Mesothelial cell of epicardium (in vitro differentiated cells): Measurements from ENCODE around the gene RNU6-1. TPM values are rescaled to one million over a fixed set of nuclear protein-coding genes. Genes with fewer than 3 reads are reported as not detected.

Source experiments
- DNase-seq, 2 experiments: peaks; one replicate each; pipeline ENCODE4 v3.0.0; 2021; ENCODE audit warnings: low spot score in 2 of 2; ENCODE audit not compliant: unreplicated experiment in 2 of 2
- H3K27ac Mint-ChIP-seq: 2 replicates; pipeline ENCODE4 v1.8.0; 2021; ENCODE audit warnings: mixed read lengths
- H3K27me3 Mint-ChIP-seq: 2 replicates; pipeline ENCODE4 v1.8.0; 2021; ENCODE audit warnings: low read depth, mixed read lengths
- H3K36me3 Mint-ChIP-seq: 2 replicates; pipeline ENCODE4 v1.8.0; 2021; ENCODE audit warnings: mixed read lengths
- H3K4me1 Mint-ChIP-seq: 2 replicates; pipeline ENCODE4 v1.8.0; 2021; ENCODE audit warnings: mixed read lengths
- H3K4me3 Mint-ChIP-seq: 2 replicates; pipeline ENCODE4 v1.8.0; 2021; ENCODE audit warnings: mild to moderate bottlenecking, moderate library complexity, mixed read lengths
- H3K9me3 Mint-ChIP-seq: 2 replicates; pipeline ENCODE4 v1.8.0; 2021; ENCODE audit warnings: mixed read lengths
- CTCF ChIP-seq: fragments of 200-600 bp; sonication (generic); IDR thresholded peaks from one replicate; pipeline ENCODE4 v1.5.0; 2021; ENCODE audit warnings: antibody characterized with exemption; ENCODE audit not compliant: unreplicated experiment
- total RNA-seq: library from RNA; stranded (reverse); gene quantifications from 3 replicates; pipeline ENCODE4 v1.2.1, GENCODE V29; 2021

Gene RNU6-1
- total RNA-seq, 1 donor from 2014 or later = not detected

DNA sequence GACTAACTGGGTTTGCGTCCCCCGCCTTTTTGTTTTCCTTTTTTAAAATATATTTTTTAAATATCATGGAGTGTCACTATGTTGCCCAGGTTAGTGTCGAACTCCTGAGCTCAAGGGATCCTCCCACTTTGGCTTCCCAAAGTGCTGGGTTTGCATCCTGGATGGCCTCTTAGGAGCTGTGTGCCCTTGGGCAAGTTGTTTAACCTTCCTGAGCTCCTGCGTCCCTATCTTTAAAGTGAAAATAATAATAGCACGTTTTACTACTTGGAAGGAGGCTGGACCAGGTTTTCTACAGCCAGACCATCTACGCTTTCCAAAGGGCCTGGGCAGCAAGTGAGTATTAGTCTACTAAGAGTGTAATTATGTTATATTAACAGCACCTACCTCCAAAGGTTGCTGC lies 44.2 kb upstream of the RNU6-1 start:
- peak overlapping the region; percentile 96 for H3K27ac Mint-ChIP-seq
- no peak for DNase-seq
- peaks cover 56% of the 10 kb centered on the region for H3K4me1 Mint-ChIP-seq
- peak overlapping the region; percentile 60 for H3K4me3 Mint-ChIP-seq
- H3K36me3 Mint-ChIP-seq = no peaks in the 10 kb centered on the region
- no peaks in the 10 kb centered on the region for H3K27me3 Mint-ChIP-seq
- no peaks in the 10 kb centered on the region for H3K9me3 Mint-ChIP-seq
- TF ChIP-seq CTCF = no peak

GRCh38 chr15:67883234-67883773 lies 43.5 kb upstream of the RNU6-1 start:
- Mint-ChIP-seq H3K36me3 (no peaks in the 10 kb centered on the region), H3K27ac (peak overlapping the region; percentile 80), H3K9me3 (no peaks in the 10 kb centered on the region), H3K4me1 (peaks cover 60% of the 10 kb centered on the region), H3K4me3 (no peak overlapping the region), H3K27me3 (no peaks in the 10 kb centered on the region)
- TF ChIP-seq CTCF = no peak
- no peak for DNase-seq

DNA sequence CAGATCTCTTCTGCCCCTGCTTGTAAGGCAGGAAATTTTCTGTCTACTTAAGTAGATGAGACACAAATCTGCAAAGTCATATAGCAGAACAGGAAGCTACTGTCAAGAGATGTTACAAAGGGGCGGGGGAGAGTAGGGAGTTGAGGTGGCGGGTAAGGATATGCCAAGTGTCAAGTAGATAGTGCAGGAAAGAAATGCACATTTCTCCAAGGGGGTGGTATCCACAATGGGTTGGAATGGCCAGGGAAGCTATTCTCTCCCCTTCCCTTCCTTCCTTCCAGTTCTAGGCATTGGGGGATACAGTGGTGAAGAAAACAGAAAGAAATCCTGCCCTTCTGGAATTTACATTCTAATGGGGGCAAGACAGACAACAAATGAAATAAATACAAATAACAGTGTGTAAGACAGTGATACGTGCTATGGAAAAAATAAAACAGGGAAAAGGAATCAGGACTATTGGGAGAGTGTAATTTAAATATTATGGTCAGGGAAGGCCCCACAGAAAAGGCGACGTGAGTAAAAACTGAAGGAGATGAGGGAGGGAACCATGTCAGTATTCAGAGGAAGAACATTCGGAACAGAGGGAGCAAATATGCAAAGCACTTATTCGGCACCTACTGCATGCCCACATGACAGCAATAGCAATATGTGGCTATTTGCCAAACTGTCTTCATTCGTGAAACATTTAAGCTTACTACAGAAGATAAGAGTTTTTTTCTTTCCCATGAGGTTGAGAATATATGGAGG lies 42.8 kb upstream of the RNU6-1 start:
- DNase-seq = no peak
- Mint-ChIP-seq H3K27me3 (no peaks in the 10 kb centered on the region), H3K4me3 (no peak overlapping the region), H3K4me1 (peaks cover 56% of the 10 kb centered on the region), H3K9me3 (no peaks in the 10 kb centered on the region), H3K27ac (peak overlapping the region; percentile 80), H3K36me3 (no peaks in the 10 kb centered on the region)
- no peak for TF ChIP-seq CTCF

GRCh38 chr15:67880651-67881182 lies 40.9 kb upstream of the RNU6-1 start:
- Mint-ChIP-seq H3K27me3 (no peaks in the 10 kb centered on the region), H3K36me3 (no peaks in the 10 kb centered on the region), H3K27ac (peak overlapping the region; percentile 33), H3K4me1 (peaks cover 65% of the 10 kb centered on the region), H3K9me3 (no peaks in the 10 kb centered on the region), H3K4me3 (no peak overlapping the region)
- TF ChIP-seq CTCF = no peak
- DNase-seq = no peak

GRCh38 chr15:67879440-67880129 lies 39.7 kb upstream of the RNU6-1 start:
- DNase-seq = no peak
- no peaks in the 10 kb centered on the region for H3K9me3 Mint-ChIP-seq
- no peak overlapping the region for H3K4me3 Mint-ChIP-seq
- peak overlapping the region; percentile 30 for H3K27ac Mint-ChIP-seq
- H3K27me3 Mint-ChIP-seq = no peaks in the 10 kb centered on the region
- H3K4me1 Mint-ChIP-seq = peaks cover 59% of the 10 kb centered on the region
- TF ChIP-seq CTCF = no peak
- no peaks in the 10 kb centered on the region for H3K36me3 Mint-ChIP-seq
